ENCODE measurements around the gene CMTR2. TPM values are rescaled to one million over a fixed set of nuclear protein-coding genes. Genes with fewer than 3 reads are reported as not detected.

The CMTR2 gene
- total and polyA plus RNA-seq, 2 experiments from 2014 or later: 13.7 to 29.1 TPM

GRCh38 chr16:71262391-71262790 lies 26.8 kb downstream of the CMTR2 start:
- DNase-seq: no peak
- Histone ChIP-seq H2AFZ (no peak overlapping the region), H3K36me3 (ENCODE audit: low read depth) (no peaks in the 10 kb centered on the region), H3K4me3 (no peak overlapping the region), H3K9ac (no peak overlapping the region), H3K79me2 (ENCODE audit: insufficient read depth) (no peaks in the 10 kb centered on the region), H3K9me2 (ENCODE audit: insufficient read depth) (no peaks in the 10 kb centered on the region), H3K27me3 (replicated peaks; ENCODE audit: insufficient read depth) (no peaks in the 10 kb centered on the region), H3K4me1 (ENCODE audit: insufficient read depth) (no peaks in the 10 kb centered on the region), H4K20me1 (ENCODE audit: insufficient read depth) (no peaks in the 10 kb centered on the region), H3K9me3 (ENCODE audit: low read depth) (no peaks in the 10 kb centered on the region), H3K27ac (no peak overlapping the region), H3F3A (ENCODE audit: insufficient read depth) (no peaks in the 10 kb centered on the region), H3K4me2 (ENCODE audit: unreplicated experiment) (no peak overlapping the region)
- in situ Hi-C loops (cut with MboI): no loop called here
- TF ChIP-seq EZH2 (IDR thresholded peaks at IDR 0.05; ENCODE audit: insufficient read depth, poor library complexity, severe bottlenecking) (no peak), EZH2phosphoT487 (IDR thresholded peaks at IDR 0.05; ENCODE audit: insufficient read depth, low read depth) (no peak)
- 72 to 75% methylated on average over 5 of the region's 5 CpGs for WGBS, 2 experiments (ENCODE audit: low coverage in 1 of 2, low lambda C conversion rate in 2 of 2, missing lambda C conversion rate in 2 of 2)

GRCh38 chr16:71260995-71261394 lies 28.2 kb downstream of the CMTR2 start:
- Histone ChIP-seq H3K4me3 (no peak overlapping the region), H2AFZ (no peak overlapping the region), H3K36me3 (ENCODE audit: low read depth) (no peaks in the 10 kb centered on the region), H3F3A (ENCODE audit: insufficient read depth) (no peaks in the 10 kb centered on the region), H3K27ac (no peak overlapping the region), H3K9me2 (ENCODE audit: insufficient read depth) (no peaks in the 10 kb centered on the region), H3K79me2 (ENCODE audit: insufficient read depth) (no peaks in the 10 kb centered on the region), H3K9ac (no peak overlapping the region), H3K27me3 (replicated peaks; ENCODE audit: insufficient read depth) (no peaks in the 10 kb centered on the region), H3K9me3 (ENCODE audit: low read depth) (no peaks in the 10 kb centered on the region), H3K4me2 (ENCODE audit: unreplicated experiment) (no peak overlapping the region), H3K4me1 (ENCODE audit: insufficient read depth) (no peaks in the 10 kb centered on the region), H4K20me1 (ENCODE audit: insufficient read depth) (no peaks in the 10 kb centered on the region)
- no peak for DNase-seq
- in situ Hi-C loops (cut with MboI): no loop called here
- TF ChIP-seq EZH2phosphoT487 (IDR thresholded peaks at IDR 0.05; ENCODE audit: insufficient read depth, low read depth): no peak
- TF ChIP-seq EZH2 (IDR thresholded peaks at IDR 0.05; ENCODE audit: insufficient read depth, poor library complexity, severe bottlenecking): no peak

- Histone ChIP-seq H3K9ac (no peak overlapping the region), H3K9me2 (ENCODE audit: insufficient read depth) (no peaks in the 10 kb centered on the region), H3K79me2 (ENCODE audit: insufficient read depth) (no peaks in the 10 kb centered on the region), H3K4me2 (ENCODE audit: unreplicated experiment) (no peak overlapping the region), H3K9me3 (ENCODE audit: low read depth) (no peaks in the 10 kb centered on the region), H2AFZ (no peak overlapping the region), H3K27ac (no peak overlapping the region), H3F3A (ENCODE audit: insufficient read depth) (no peaks in the 10 kb centered on the region), H3K36me3 (ENCODE audit: low read depth) (no peaks in the 10 kb centered on the region), H3K4me1 (ENCODE audit: insufficient read depth) (no peaks in the 10 kb centered on the region), H3K4me3 (no peak overlapping the region), H3K27me3 (replicated peaks; ENCODE audit: insufficient read depth) (no peaks in the 10 kb centered on the region), H4K20me1 (ENCODE audit: insufficient read depth) (no peaks in the 10 kb centered on the region)
- in situ Hi-C loops (cut with MboI): no loop called here
- no peak for TF ChIP-seq EZH2phosphoT487 (IDR thresholded peaks at IDR 0.05; ENCODE audit: insufficient read depth, low read depth)
- no peak for TF ChIP-seq EZH2 (IDR thresholded peaks at IDR 0.05; ENCODE audit: insufficient read depth, poor library complexity, severe bottlenecking)
- 42% methylated on average over 5 of the region's 5 CpGs for WGBS, 2 experiments (ENCODE audit: low coverage in 1 of 2, low lambda C conversion rate in 2 of 2, missing lambda C conversion rate in 2 of 2)
- no peak for DNase-seq
Measured at GRCh38 chr16:71259086-71259485, 30.1 kb downstream of the CMTR2 start.

GRCh38 chr16:71258372-71258771 lies 30.8 kb downstream of the CMTR2 start:
- TF ChIP-seq EZH2phosphoT487 (IDR thresholded peaks at IDR 0.05; ENCODE audit: insufficient read depth, low read depth): no peak
- TF ChIP-seq EZH2 (IDR thresholded peaks at IDR 0.05; ENCODE audit: insufficient read depth, poor library complexity, severe bottlenecking): no peak
- no peak for DNase-seq
- in situ Hi-C loops (cut with MboI): no loop called here
- Histone ChIP-seq H3K36me3 (ENCODE audit: low read depth) (no peaks in the 10 kb centered on the region), H3K27ac (no peak overlapping the region), H4K20me1 (ENCODE audit: insufficient read depth) (no peaks in the 10 kb centered on the region), H3K9ac (no peak overlapping the region), H3K4me1 (ENCODE audit: insufficient read depth) (no peaks in the 10 kb centered on the region), H3K27me3 (replicated peaks; ENCODE audit: insufficient read depth) (no peaks in the 10 kb centered on the region), H3F3A (ENCODE audit: insufficient read depth) (no peaks in the 10 kb centered on the region), H3K4me3 (no peak overlapping the region), H3K79me2 (ENCODE audit: insufficient read depth) (no peaks in the 10 kb centered on the region), H3K9me2 (ENCODE audit: insufficient read depth) (no peaks in the 10 kb centered on the region), H3K9me3 (ENCODE audit: low read depth) (no peaks in the 10 kb centered on the region), H2AFZ (no peak overlapping the region), H3K4me2 (ENCODE audit: unreplicated experiment) (no peak overlapping the region)
- 17 to 23% methylated on average over 1 of the region's 1 CpG for WGBS, 2 experiments (ENCODE audit: low coverage in 1 of 2, low lambda C conversion rate in 2 of 2, missing lambda C conversion rate in 2 of 2)

GRCh38 chr16:71257768-71258167 lies 31.4 kb downstream of the CMTR2 start:
- Histone ChIP-seq H3F3A (ENCODE audit: insufficient read depth) (no peaks in the 10 kb centered on the region), H3K9me3 (ENCODE audit: low read depth) (no peaks in the 10 kb centered on the region), H3K79me2 (ENCODE audit: insufficient read depth) (no peaks in the 10 kb centered on the region), H3K4me2 (ENCODE audit: unreplicated experiment) (no peak overlapping the region), H3K27ac (no peak overlapping the region), H4K20me1 (ENCODE audit: insufficient read depth) (no peaks in the 10 kb centered on the region), H3K4me1 (ENCODE audit: insufficient read depth) (no peaks in the 10 kb centered on the region), H3K27me3 (replicated peaks; ENCODE audit: insufficient read depth) (no peaks in the 10 kb centered on the region), H3K9me2 (ENCODE audit: insufficient read depth) (no peaks in the 10 kb centered on the region), H3K36me3 (ENCODE audit: low read depth) (no peaks in the 10 kb centered on the region), H3K9ac (no peak overlapping the region), H2AFZ (no peak overlapping the region), H3K4me3 (no peak overlapping the region)
- WGBS, 2 experiments (ENCODE audit: low coverage in 1 of 2, low lambda C conversion rate in 2 of 2, missing lambda C conversion rate in 2 of 2): 29 to 35% methylated on average over 1 of the region's 1 CpG
- no peak for DNase-seq
- TF ChIP-seq EZH2phosphoT487 (IDR thresholded peaks at IDR 0.05; ENCODE audit: insufficient read depth, low read depth): no peak
- no peak for TF ChIP-seq EZH2 (IDR thresholded peaks at IDR 0.05; ENCODE audit: insufficient read depth, poor library complexity, severe bottlenecking)
- in situ Hi-C loops (cut with MboI): no loop called here
